C4-2B (cell line): Measurements from ENCODE around the gene IL11.

ENCODE experiments used
- H3K27ac ChIP-seq: fragments of 450-650 bp; 2 replicates; pipeline ENCODE4 v1.5.1; 2017
- CTCF ChIP-seq: fragments of 450-650 bp; conservative IDR thresholded peaks from 2 replicates; pipeline ENCODE4 v1.5.1; 2017; ENCODE audit warnings: mild to moderate bottlenecking
- ZFX ChIP-seq: fragments of 450-650 bp; IDR thresholded peaks from 2 replicates; pipeline ENCODE4 v1.6.1; 2017

IL11 gene

DNA sequence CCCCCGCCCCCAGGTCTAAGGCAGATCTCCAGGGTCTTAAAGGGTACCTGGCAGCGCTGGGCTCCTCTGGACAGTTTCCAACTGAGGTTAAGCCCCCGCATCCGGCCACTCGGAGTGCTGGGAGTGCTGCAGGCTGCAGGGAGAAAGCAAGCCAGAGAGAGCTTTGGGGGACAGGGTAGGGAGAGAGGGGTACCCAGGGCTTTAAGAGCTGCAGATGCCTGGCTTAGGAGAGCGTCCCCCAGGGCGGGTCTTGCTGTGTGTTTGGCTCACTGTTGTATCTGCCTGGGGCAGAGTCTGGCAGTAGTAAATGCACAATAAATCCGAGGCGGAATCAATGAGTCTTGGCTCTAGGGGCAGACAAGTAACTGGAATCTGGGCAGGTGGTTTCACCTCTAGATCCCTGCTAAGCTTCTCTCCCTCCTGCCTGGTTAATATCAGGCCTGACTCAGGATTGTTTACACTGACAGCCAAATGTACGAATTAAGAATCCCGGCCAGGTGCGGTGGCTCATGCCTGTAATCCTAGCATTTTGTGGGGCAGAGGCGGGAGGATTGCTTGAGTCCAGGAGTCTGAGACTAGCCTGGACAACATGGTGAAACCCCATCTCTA lies 14.9 kb downstream of the IL11 start:
- no peak overlapping the region for H3K27ac ChIP-seq
- TF ChIP-seq ZFX: no peak
- TF ChIP-seq CTCF: no peak

DNA sequence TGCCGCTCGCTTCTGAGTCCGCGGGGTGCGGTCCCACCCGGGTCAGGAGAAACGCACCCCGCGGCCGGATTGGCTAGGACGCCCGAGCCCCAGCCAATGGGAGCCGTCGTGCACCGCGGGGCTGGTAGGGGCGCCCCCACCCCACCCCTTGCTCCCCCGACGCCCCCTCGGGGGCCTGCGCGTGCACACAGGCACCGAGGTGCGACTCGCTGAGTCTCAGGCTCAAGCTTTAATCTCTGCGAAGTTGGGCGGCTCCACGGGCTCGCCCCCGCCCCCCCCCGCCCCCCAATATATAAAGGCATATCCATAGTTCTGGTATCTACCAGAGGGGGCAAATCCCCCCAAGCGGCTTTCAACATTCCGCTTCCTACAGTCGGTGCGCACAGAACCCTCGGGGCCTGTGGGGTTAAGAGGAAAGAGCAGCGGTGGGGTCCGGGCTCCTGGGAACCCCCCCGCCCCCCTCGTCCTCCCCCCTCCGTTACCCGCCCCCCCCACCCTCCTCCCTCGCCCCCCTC lies 15.5 kb downstream of the IL11 start, which contains the start of gene COX6B2:
Gene COX6B2, minus strand, starts transcription at position 22 of the 515 bp plus-strand sequence. CDS start 198 bp downstream, outside the sequence.
- TF ChIP-seq ZFX (no peak), CTCF (no peak)
- no peak within 1 kb of the TSS for H3K27ac ChIP-seq

GRCh38 chr19:55353803-55354697 lies 16.2 kb downstream of the IL11 start:
- no peak overlapping the region for H3K27ac ChIP-seq
- TF ChIP-seq CTCF (no peak), ZFX (no peak)

GRCh38 chr19:55353356-55353802 lies 16.9 kb downstream of the IL11 start:
- TF ChIP-seq CTCF: no peak
- TF ChIP-seq ZFX: no peak
- no peak overlapping the region for H3K27ac ChIP-seq

DNA sequence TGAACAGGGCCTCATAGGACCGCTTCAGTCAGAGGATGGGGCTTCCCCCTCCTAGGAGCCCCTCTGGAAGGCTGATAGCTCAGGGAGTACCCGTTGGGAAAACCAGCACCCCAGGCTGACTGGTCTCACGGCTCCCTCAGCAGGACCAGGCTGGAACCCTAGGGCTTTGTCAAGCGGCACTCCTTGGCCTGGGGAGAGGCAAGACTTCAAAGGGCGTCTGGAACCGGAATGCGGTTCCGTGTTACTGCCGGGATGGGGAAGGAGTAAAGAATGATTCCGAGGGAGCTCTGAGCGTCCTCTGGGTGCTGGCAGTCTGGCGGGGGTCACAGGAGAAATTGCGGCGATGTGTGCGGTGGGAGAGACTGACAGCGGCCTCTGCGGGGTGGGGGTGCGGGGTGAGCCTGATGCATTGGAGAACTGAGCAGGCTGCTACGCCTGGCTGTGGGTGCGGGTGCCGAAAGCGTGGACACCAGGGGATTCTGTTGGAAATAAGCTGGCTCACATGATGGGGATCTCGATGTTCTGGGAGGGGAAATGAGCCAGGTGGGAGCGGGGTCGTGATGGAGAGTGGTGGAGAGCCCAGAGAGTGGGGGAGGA lies 17.6 kb downstream of the IL11 start:
- no peak for TF ChIP-seq ZFX
- no peak for TF ChIP-seq CTCF

DNA sequence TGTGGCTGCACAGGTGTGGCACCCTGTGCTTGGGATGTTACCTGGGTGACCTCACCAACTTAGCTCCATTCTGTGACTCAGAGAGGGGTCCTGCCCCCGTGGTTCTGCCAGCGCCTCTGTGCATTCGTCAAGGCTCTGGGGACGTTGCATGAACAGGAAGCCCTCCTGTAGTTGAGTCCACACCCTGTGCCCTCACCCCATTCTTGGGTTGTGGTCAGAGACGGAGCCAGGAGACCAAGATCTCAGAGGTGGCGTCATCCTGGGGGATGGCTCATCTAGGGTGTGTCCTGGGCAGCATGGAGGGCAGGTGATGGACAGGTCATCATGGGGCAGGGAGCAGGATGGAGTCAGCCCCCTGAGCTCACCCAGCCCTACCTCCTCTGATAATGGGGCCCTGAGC lies 18.2 kb downstream of the IL11 start:
- TF ChIP-seq ZFX: no peak
- H3K27ac ChIP-seq: no peak overlapping the region

More for the DNA sequence above, 17.6 kb downstream of the IL11 start:
- no peak overlapping the region for H3K27ac ChIP-seq

- no peak for TF ChIP-seq CTCF
- TF ChIP-seq ZFX: no peak
- H3K27ac ChIP-seq: no peak overlapping the region
Observed at GRCh38 chr19:55350620-55351315, 19.5 kb downstream of the IL11 start.
